ENCODE data around the gene PTGIR. TPM values are rescaled to one million over a fixed set of nuclear protein-coding genes. Genes with fewer than 3 reads are reported as not detected.

PTGIR gene
- total and polyA plus RNA-seq, 2 donors from 2014 or later: 7.5 to 10.1 TPM

GRCh38 chr19:46609511-46610412 is 15.1 kb downstream of the PTGIR start:
- Histone ChIP-seq H3K36me3 (ENCODE audit: control insufficient read depth in 2 of 3, insufficient read depth in 3 of 3, low read length in 3 of 3) (peaks cover 0 to 40% (median 21%) of the 10 kb centered on the region in 3 donors), H3K27me3 (ENCODE audit: control insufficient read depth, insufficient read depth, low read length) (no peaks in the 10 kb centered on the region)
- peak in 2 of 5 donors; percentile 34 to 62 for DNase-seq

GRCh38 chr19:46608581-46609345 is 16.1 kb downstream of the PTGIR start:
- intact Hi-C loops (cut with DNase I): no loop called here
- DNase-seq: peak in 1 of 5 donors; percentile 70
- Histone ChIP-seq H3K4me1 (ENCODE audit: control insufficient read depth in 2 of 3, insufficient read depth in 2 of 3, low read depth in 1 of 3, low read length in 3 of 3) (peaks cover 0 to 18% (median 14%) of the 10 kb centered on the region in 3 donors), H3K27ac (ENCODE audit: low read depth in 2 of 2, low read length in 2 of 2) (no peak overlapping the region), H3K36me3 (ENCODE audit: control insufficient read depth in 2 of 3, insufficient read depth in 3 of 3, low read length in 3 of 3) (peaks cover 0 to 40% (median 21%) of the 10 kb centered on the region in 3 donors), H3K9ac (ENCODE audit: low read length in 3 of 3) (no peak overlapping the region), H3K9me3 (ENCODE audit: control insufficient read depth in 2 of 3, insufficient read depth in 1 of 3, low read length in 3 of 3) (no peaks in the 10 kb centered on the region), H3K4me3 (ENCODE audit: low read length in 3 of 3) (no peak overlapping the region), H3K27me3 (ENCODE audit: control insufficient read depth, insufficient read depth, low read length) (no peaks in the 10 kb centered on the region)
- FAIRE-seq: no peak
- TF ChIP-seq CTCF (IDR thresholded peaks at IDR 0.05; ENCODE audit: borderline replicate concordance, extremely low read depth, insufficient read depth): no peak

More at GRCh38 chr19:46609511-46610412, 15.1 kb downstream of the PTGIR start:
- H3K9me3 ChIP-seq (ENCODE audit: control insufficient read depth in 2 of 3, insufficient read depth in 1 of 3, low read length in 3 of 3): no peaks in the 10 kb centered on the region
- no peak overlapping the region for H3K9ac ChIP-seq (ENCODE audit: low read length in 3 of 3)
- H3K27ac ChIP-seq (ENCODE audit: low read depth in 2 of 2, low read length in 2 of 2): no peak overlapping the region
- no peak for TF ChIP-seq CTCF (IDR thresholded peaks at IDR 0.05; ENCODE audit: borderline replicate concordance, extremely low read depth, insufficient read depth)
- intact Hi-C loops (cut with DNase I): loop anchor here (5.0 kb wide), 1 partner anchor 53 kb away; the partner anchor contains the start of gene DACT3
- H3K4me3 ChIP-seq (ENCODE audit: low read length in 3 of 3): no peak overlapping the region
- no peak for FAIRE-seq
- H3K4me1 ChIP-seq (ENCODE audit: control insufficient read depth in 2 of 3, insufficient read depth in 2 of 3, low read depth in 1 of 3, low read length in 3 of 3): peaks cover 0 to 13% (median 4%) of the 10 kb centered on the region in 3 donors

GRCh38 chr19:46608178-46608577 is 16.7 kb downstream of the PTGIR start:
- Histone ChIP-seq H3K4me1 (ENCODE audit: control insufficient read depth in 2 of 3, insufficient read depth in 2 of 3, low read depth in 1 of 3, low read length in 3 of 3) (peaks cover 0 to 22% (median 20%) of the 10 kb centered on the region in 3 donors), H3K36me3 (ENCODE audit: control insufficient read depth in 2 of 3, insufficient read depth in 3 of 3, low read length in 3 of 3) (peaks cover 0 to 40% (median 21%) of the 10 kb centered on the region in 3 donors), H3K4me3 (ENCODE audit: low read length in 3 of 3) (no peak overlapping the region), H3K9ac (ENCODE audit: low read length in 3 of 3) (no peak overlapping the region), H3K27me3 (ENCODE audit: control insufficient read depth, insufficient read depth, low read length) (no peaks in the 10 kb centered on the region), H3K27ac (ENCODE audit: low read depth in 2 of 2, low read length in 2 of 2) (no peak overlapping the region), H3K9me3 (ENCODE audit: control insufficient read depth in 2 of 3, insufficient read depth in 1 of 3, low read length in 3 of 3) (no peaks in the 10 kb centered on the region)
- intact Hi-C loops (cut with DNase I): no loop called here
- TF ChIP-seq CTCF (IDR thresholded peaks at IDR 0.05; ENCODE audit: borderline replicate concordance, extremely low read depth, insufficient read depth): no peak
- DNase-seq: no peak
- FAIRE-seq: no peak
